Thymus (tissue), 11 donors: ENCODE results near the gene PDIA6. TPM values are rescaled to one million over a fixed set of nuclear protein-coding genes. Genes with fewer than 3 reads are reported as not detected.
"Not testable (repeated sequence)": the region's sequence is repeated elsewhere in the genome, so short reads cannot be mapped to it uniquely, and the experiment has no call there.

ENCODE experiments used
- DNase-seq, 9 donors: peaks; one replicate each; pipeline ENCODE4 v3.0.0-alpha.2; 2013; ENCODE audit warnings: low spot score in 9 of 9, low read depth in 6 of 9, missing footprints in 1 of 9
- H3K27ac ChIP-seq, 2 donors: one replicate each; pipeline ENCODE4 v1.5.1; 2013; ENCODE audit warnings: control low read depth in 1 of 2, low read depth in 1 of 2, low read length in 1 of 2, mild to moderate bottlenecking in 1 of 2, moderate library complexity in 1 of 2
- H3K27me3 ChIP-seq, 2 donors: one replicate each; pipeline ENCODE4 v1.5.1; 2013; ENCODE audit warnings: low read length in 1 of 2; ENCODE audit not compliant: control insufficient read depth in 2 of 2, insufficient read depth in 1 of 2
- H3K36me3 ChIP-seq, 2 donors: one replicate each; pipeline ENCODE4 v1.5.1; 2013; ENCODE audit warnings: low read length in 1 of 2, mild to moderate bottlenecking in 1 of 2, moderate library complexity in 1 of 2; ENCODE audit not compliant: control insufficient read depth in 2 of 2, insufficient read depth in 2 of 2
- H3K4me1 ChIP-seq, 2 donors: one replicate each; pipeline ENCODE4 v1.5.1; 2013; ENCODE audit warnings: low read length in 2 of 2; ENCODE audit not compliant: control insufficient read depth in 2 of 2, insufficient read depth in 2 of 2
- H3K4me3 ChIP-seq, 2 donors: one replicate each; pipeline ENCODE4 v1.5.1; 2013; ENCODE audit warnings: low read length in 2 of 2, control low read depth in 1 of 2, mild to moderate bottlenecking in 1 of 2
- H3K9me3 ChIP-seq, 2 donors: one replicate each; pipeline ENCODE4 v1.5.1; 2013; ENCODE audit warnings: low read length in 1 of 2, mild to moderate bottlenecking in 1 of 2; ENCODE audit not compliant: control insufficient read depth in 2 of 2, insufficient read depth in 1 of 2
- WGBS: extraction: QIAGEN DNeasy Blood & Tissue Kit; methylation state at CpG from one replicate; pipeline ENCODE4 v1.1.7; 2013; 5-methylcytosine and 5-hydroxymethylcytosine counted together
- polyA plus RNA-seq: library from polyadenylated mRNA; stranded (reverse); fragments of 200-250 nt; gene quantifications from one replicate; pipeline ENCODE4 v1.2.3, GENCODE V29; 2013
- total RNA-seq: library from RNA; stranded (reverse); fragments of 120-200 nt; gene quantifications from one replicate; pipeline ENCODE4 v1.2.4, GENCODE V29; 2013
- donor health status: healthy.

PDIA6 gene
- total and polyA plus RNA-seq, 2 donors = 75.1 to 124 TPM

GRCh38 chr2:10806543-10806942 is 6.0 kb downstream of the PDIA6 start:
- WGBS = 78% methylated on average over 3 of the region's 3 CpGs
- Histone ChIP-seq H3K4me1 (peaks cover 12 to 13% of the 10 kb centered on the region in 2 donors), H3K9me3 (no peaks in the 10 kb centered on the region)

DNA sequence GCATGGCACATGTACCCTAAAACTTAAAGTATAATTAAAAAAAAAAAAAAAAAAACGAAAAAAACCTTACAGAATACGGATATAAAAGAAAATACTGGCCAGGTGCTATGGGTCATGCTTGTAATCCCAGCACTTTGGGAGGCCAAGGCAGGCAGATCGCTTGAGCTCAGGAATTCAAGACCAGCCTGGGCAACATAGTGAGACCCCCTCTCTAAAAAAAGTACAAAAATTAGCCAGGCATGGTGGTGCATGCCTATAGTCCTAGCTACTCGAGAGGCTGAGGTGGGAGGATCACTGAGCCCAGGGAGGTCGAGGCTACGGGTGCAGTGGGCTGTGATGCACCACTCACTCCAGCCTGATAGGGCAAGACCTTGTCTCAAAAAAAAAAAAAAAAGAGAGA is 6.6 kb downstream of the PDIA6 start:
- peaks cover 9 to 18% of the 10 kb centered on the region in 2 donors for H3K36me3 ChIP-seq
- not testable (repeated sequence) for H3K4me1 ChIP-seq, H3K9me3 ChIP-seq, H3K27ac ChIP-seq, DNase-seq, H3K4me3 ChIP-seq, H3K27me3 ChIP-seq
- WGBS = 95% methylated on average over 6 of the region's 6 CpGs

More at GRCh38 chr2:10806543-10806942, 6.0 kb downstream of the PDIA6 start:
- Histone ChIP-seq H3K4me3 (no peak overlapping the region), H3K27ac (no peak overlapping the region), H3K36me3 (peaks cover 3 to 12% of the 10 kb centered on the region in 2 donors), H3K27me3 (no peaks in the 10 kb centered on the region)
- no peak for DNase-seq

DNA sequence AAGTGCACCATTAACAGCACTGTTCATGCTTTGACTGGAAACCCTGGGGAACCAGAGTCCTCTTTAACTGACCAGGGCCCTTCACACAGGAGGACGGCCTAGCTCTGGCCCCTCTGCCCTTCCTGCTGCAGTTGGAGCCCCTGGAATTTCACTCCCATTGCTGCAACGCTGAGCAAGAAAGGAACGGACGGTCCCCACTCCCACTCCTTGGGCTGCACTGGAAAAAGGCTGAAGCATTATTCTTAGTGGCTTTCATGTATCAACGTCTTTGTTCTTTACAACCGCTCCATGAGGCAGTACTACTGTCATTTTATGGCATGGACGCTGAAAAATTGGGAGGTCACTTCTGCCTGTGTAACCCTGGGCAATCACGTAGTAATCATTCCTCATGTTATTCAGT is 9.9 kb downstream of the PDIA6 start:
- H3K27ac ChIP-seq = no peak overlapping the region
- WGBS = 96% methylated on average over 8 of the region's 8 CpGs
- no peaks in the 10 kb centered on the region for H3K4me1 ChIP-seq
- no peaks in the 10 kb centered on the region for H3K27me3 ChIP-seq
- peaks cover 15 to 33% of the 10 kb centered on the region in 2 donors for H3K36me3 ChIP-seq
- no peak for DNase-seq
- H3K9me3 ChIP-seq = no peaks in the 10 kb centered on the region
- no peak overlapping the region for H3K4me3 ChIP-seq

GRCh38 chr2:10800163-10800562 is 12.4 kb downstream of the PDIA6 start:
- Histone ChIP-seq H3K4me3 (no peak overlapping the region), H3K4me1 (no peaks in the 10 kb centered on the region), H3K27ac (no peak overlapping the region), H3K36me3 (peaks cover 30 to 54% of the 10 kb centered on the region in 2 donors), H3K9me3 (no peaks in the 10 kb centered on the region), H3K27me3 (no peaks in the 10 kb centered on the region)
- DNase-seq = no peak
- 96% methylated on average over 4 of the region's 4 CpGs for WGBS

- DNase-seq = no peak
- Histone ChIP-seq H3K36me3 (peaks cover 35 to 62% of the 10 kb centered on the region in 2 donors), H3K27me3 (no peaks in the 10 kb centered on the region), H3K27ac (no peak overlapping the region), H3K4me1 (no peaks in the 10 kb centered on the region), H3K9me3 (no peaks in the 10 kb centered on the region), H3K4me3 (no peak overlapping the region)
- WGBS = 97% methylated on average over 8 of the region's 8 CpGs
These were observed 13.8 kb downstream of the PDIA6 start for GRCh38 chr2:10798783-10799182.

GRCh38 chr2:10796703-10797102 is 15.9 kb downstream of the PDIA6 start:
- Histone ChIP-seq H3K36me3 (peaks cover 44 to 78% of the 10 kb centered on the region in 2 donors), H3K27ac (no peak overlapping the region), H3K4me3 (no peak overlapping the region), H3K27me3 (no peaks in the 10 kb centered on the region), H3K4me1 (no peaks in the 10 kb centered on the region), H3K9me3 (peaks cover 0 to 1% of the 10 kb centered on the region in 2 donors)
- DNase-seq = no peak
- WGBS = 96% methylated on average over 2 of the region's 2 CpGs

DNA sequence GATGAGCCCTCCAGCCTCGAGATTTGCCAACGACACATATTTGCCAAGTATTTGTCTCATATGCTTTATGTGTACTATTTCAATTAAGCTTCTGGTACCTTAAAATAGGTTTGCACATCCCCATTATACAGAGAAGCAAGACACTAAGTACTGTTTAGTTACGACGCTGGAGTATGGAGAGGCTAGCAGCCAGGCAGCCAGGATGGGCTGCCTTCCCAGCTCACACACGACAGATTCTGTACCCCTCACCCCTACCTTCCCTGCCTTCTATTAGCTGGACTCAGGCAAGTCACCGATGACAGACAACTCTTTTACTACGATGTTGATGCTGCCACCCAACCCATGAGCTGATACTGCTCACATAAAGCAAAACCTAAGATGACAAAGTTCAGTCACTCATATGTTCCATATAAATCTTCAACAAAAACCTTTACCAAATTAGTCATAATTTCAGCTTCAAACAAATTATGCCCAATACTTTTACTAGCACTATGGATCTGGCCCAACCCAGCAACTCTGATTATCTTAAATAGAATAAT is 17.0 kb downstream of the PDIA6 start:
- Histone ChIP-seq H3K36me3 (peaks cover 43 to 78% of the 10 kb centered on the region in 2 donors), H3K4me3 (no peak overlapping the region), H3K27me3 (no peaks in the 10 kb centered on the region), H3K9me3 (peaks cover 0 to 1% of the 10 kb centered on the region in 2 donors), H3K27ac (no peak overlapping the region), H3K4me1 (no peaks in the 10 kb centered on the region)
- DNase-seq = no peak
- 84% methylated on average over 7 of the region's 7 CpGs for WGBS

- Histone ChIP-seq H3K27ac (no peak overlapping the region), H3K27me3 (no peaks in the 10 kb centered on the region), H3K9me3 (peaks cover 0 to 1% of the 10 kb centered on the region in 2 donors), H3K36me3 (peaks cover 47 to 79% of the 10 kb centered on the region in 2 donors), H3K4me3 (no peak overlapping the region), H3K4me1 (no peaks in the 10 kb centered on the region)
- no peak for DNase-seq
- WGBS = 94% methylated on average over 5 of the region's 5 CpGs
These were observed 17.7 kb downstream of the PDIA6 start for GRCh38 chr2:10794876-10795275.

DNA sequence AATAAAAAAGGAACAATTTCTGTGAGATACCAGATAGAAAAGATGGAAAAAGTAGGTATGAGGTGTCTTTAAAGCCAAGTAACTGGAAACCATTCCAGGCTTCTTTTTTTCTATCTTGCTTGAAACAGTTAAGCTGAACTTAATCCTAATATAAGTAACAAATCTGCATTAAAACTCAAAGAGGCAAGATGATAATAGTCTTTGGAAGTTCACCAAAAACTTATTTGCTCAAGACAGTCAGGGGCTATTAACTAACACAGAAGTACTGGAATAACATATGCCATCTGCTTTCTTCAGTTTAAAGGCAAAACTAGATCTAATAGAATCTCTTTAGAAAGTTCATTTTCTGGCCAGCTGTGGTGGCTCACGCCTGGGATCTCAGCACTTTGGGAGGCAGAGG is 18.8 kb downstream of the PDIA6 start:
- Histone ChIP-seq H3K27me3 (no peaks in the 10 kb centered on the region), H3K4me3 (no peak overlapping the region), H3K4me1 (no peaks in the 10 kb centered on the region), H3K36me3 (peaks cover 50 to 81% of the 10 kb centered on the region in 2 donors), H3K9me3 (peaks cover 0 to 1% of the 10 kb centered on the region in 2 donors), H3K27ac (no peak overlapping the region)
- WGBS = 100% methylated on average over 1 of the region's 1 CpG
- DNase-seq = no peak
